K562 (cell line): ENCODE results near the gene GLDC. TPM values are rescaled to one million over a fixed set of nuclear protein-coding genes. Genes with fewer than 3 reads are reported as not detected.

Experiments
- ATAC-seq: fragments of 200-7000 bp; cut with Tn5 transposase; 3 replicates; pipeline ENCODE4 v1.9.1; 2020; ENCODE audit warnings: moderate library complexity
- BruUV-seq: library from RNA; stranded (reverse); fragments of 400-500 nt; replicated peaks from 2 replicates; lab custom pipeline; 2021; lab: Mats Ljungman, UMichigan
- CTCF ChIA-PET: fragments of 300-600 bp; formaldehyde crosslinking; extraction: SDS; loops from one replicate; lab custom pipeline; 2021; ENCODE audit warnings: low intra/inter-chr PET ratio; lab: Yijun Ruan, JAX
- POLR2A ChIA-PET: fragments of 300-600, 350-650 bp; sonication (Branson Sonifier 250); formaldehyde crosslinking; extraction: SDS; loops from one replicate; lab custom pipeline; 2021; ENCODE audit warnings: antibody characterized with exemption, inconsistent platforms; lab: Yijun Ruan, JAX
- DNase-seq, 4 experiments: peaks; one replicate each; pipeline versions ENCODE4 v3.0.0 to v3.0.0-alpha.2; 2011 to 2018; ENCODE audit warnings: low spot score in 3 of 4, mixed read lengths in 3 of 4; ENCODE audit errors: extremely low read depth in 1 of 4
- FAIRE-seq: peaks from 2 replicates; lab custom pipeline; 2011; peaks lifted over from hg19 to GRCh38; lab: Jason Lieb, UNC
- H2AFZ ChIP-seq: 2 replicates; pipeline ENCODE4 v1.6.0; 2011; ENCODE audit warnings: low read depth, low read length, control low read depth, inconsistent platforms
- H3K27ac ChIP-seq: fragments of 200-600 bp; 3 replicates; pipeline ENCODE4 v1.8.0; 2011; ENCODE audit warnings: low read depth, mild to moderate bottlenecking, control low read depth, inconsistent platforms, low read length, moderate library complexity, mixed read lengths; ENCODE audit errors: extremely low read depth
- H3K27me3 ChIP-seq, 2 experiments: fragments of 300-600 bp in 1 of 2; 2 replicates in 1 of 2; 3 replicates in 1 of 2; pipeline versions ENCODE4 v1.6.0 to v1.8.0; 2011; ENCODE audit warnings: inconsistent platforms in 2 of 2, low read length in 2 of 2, mild to moderate bottlenecking in 1 of 2, mixed read lengths in 1 of 2, moderate library complexity in 1 of 2; ENCODE audit not compliant: control insufficient read depth in 2 of 2, insufficient read depth in 2 of 2
- H3K36me3 ChIP-seq: fragments of 300-600 bp; 3 replicates; pipeline ENCODE4 v1.8.0; 2011; ENCODE audit warnings: mild to moderate bottlenecking, low read length, inconsistent platforms; ENCODE audit not compliant: control insufficient read depth, insufficient read depth
- H3K4me1 ChIP-seq, 2 experiments: fragments of 200-600 bp in 1 of 2; replicated peaks in 1 of 2; 2 replicates in 1 of 2; 3 replicates in 1 of 2; pipeline versions ENCODE4 v1.5.1 to v1.8.0; 2011; ENCODE audit warnings: inconsistent platforms in 2 of 2, low read length in 2 of 2, mild to moderate bottlenecking in 1 of 2, mixed read lengths in 1 of 2, moderate library complexity in 1 of 2; ENCODE audit not compliant: control insufficient read depth in 2 of 2, insufficient read depth in 2 of 2
- H3K4me2 ChIP-seq: 2 replicates; pipeline ENCODE4 v1.6.1; 2011; ENCODE audit warnings: low read length, control low read depth, inconsistent platforms, mixed read lengths; ENCODE audit not compliant: insufficient read depth
- H3K4me3 ChIP-seq: fragments of 200-600 bp; sonication (generic), shearing (Covaris generic); 2 replicates; pipeline ENCODE4 v1.5.1; 2016; ENCODE audit warnings: control low read depth, inconsistent platforms
- H3K79me2 ChIP-seq: fragments of 200-600 bp; 3 replicates; pipeline ENCODE4 v1.8.0; 2011; ENCODE audit warnings: low read length, inconsistent platforms; ENCODE audit not compliant: control insufficient read depth, insufficient read depth
- H3K9ac ChIP-seq, 2 experiments: 2 replicates each; pipeline versions ENCODE4 v1.6.0 to v1.6.1; 2011; ENCODE audit warnings: low read depth in 2 of 2, low read length in 2 of 2, control low read depth in 1 of 2, inconsistent platforms in 1 of 2, mild to moderate bottlenecking in 1 of 2, mixed read lengths in 1 of 2; ENCODE audit not compliant: insufficient read depth in 1 of 2
- H3K9me1 ChIP-seq: one replicate; pipeline ENCODE4 v1.6.0; 2011; ENCODE audit warnings: inconsistent platforms, mild to moderate bottlenecking, low read length, moderate library complexity; ENCODE audit not compliant: control insufficient read depth, insufficient read depth
- H3K9me3 ChIP-seq: replicated peaks from 2 replicates; pipeline ENCODE4 v1.5.1; 2011; ENCODE audit warnings: low read depth, low read length, inconsistent platforms; ENCODE audit not compliant: control insufficient read depth, insufficient read depth
- H4K20me1 ChIP-seq: replicated peaks from 2 replicates; pipeline ENCODE4 v1.6.1; 2011; ENCODE audit warnings: low read length, inconsistent platforms, mixed read lengths; ENCODE audit not compliant: control insufficient read depth, insufficient read depth
- CTCF ChIP-seq, 3 experiments: IDR thresholded peaks in 2 of 3; conservative IDR thresholded peaks in 1 of 3; 2 replicates each; pipeline ENCODE4 v1.5.1; 2011 to 2012; ENCODE audit warnings: low read length in 3 of 3, mild to moderate bottlenecking in 3 of 3, control low read depth in 2 of 3, improper control_type of control experiment in 1 of 3, inconsistent platforms in 1 of 3, low read depth in 1 of 3, mixed read lengths in 1 of 3, moderate library complexity in 1 of 3; ENCODE audit not compliant: insufficient read depth in 2 of 3
- MTA1 ChIP-seq: fragments of 450-650 bp; IDR thresholded peaks from 2 replicates; pipeline ENCODE4 v1.6.1; 2017; ENCODE audit warnings: borderline replicate concordance
- ZNF253 ChIP-seq: fragments of 250-450 bp; sonication (Bioruptor Pico); conservative IDR thresholded peaks from 2 replicates; pipeline ENCODE4 v1.6.1; 2021; ENCODE audit warnings: mild to moderate bottlenecking
- ZNF263 ChIP-seq: sonication (generic); formaldehyde crosslinking; IDR thresholded peaks from 2 replicates; pipeline ENCODE4 v1.8.0; 2022; ENCODE audit warnings: mild to moderate bottlenecking, missing genetic modification reagents, borderline replicate concordance
- WGBS: fragments of 100-300 bp; shearing (Covaris generic); methylation state at CpG from one replicate; pipeline ENCODE4 v1.1.6; 2016; ENCODE audit warnings: low coverage, mixed read lengths; ENCODE audit not compliant: insufficient coverage; ENCODE audit errors: missing lambda C conversion rate; 5-methylcytosine and 5-hydroxymethylcytosine counted together
- in situ Hi-C: fragments of 300-500 bp; cut with MboI; formaldehyde crosslinking; loops from 4 replicates; pipeline ENCODE4 v1.15.0; 2018; ENCODE audit warnings: inconsistent platforms, mixed read lengths
- intact Hi-C: fragments of 100-400 bp; cut with micrococcal nuclease; formaldehyde crosslinking; loops from 2 replicates; pipeline ENCODE4 v1.14.2; 2022
- polyA plus RNA-seq, 8 experiments: library from polyadenylated mRNA; depleted of rRNA in 4 of 8; stranded (reverse) in 5 of 8; unstranded in 3 of 8; fragments of >200 nt; fragmentation: Nextera tagmentation in 2 of 8; fragmentation: Illumina TruSeq in 1 of 8; extraction: Ambion mirVana in 2 of 8; extraction: Trizol in 1 of 8; gene quantifications; 2 replicates each; pipeline versions ENCODE4 v1.2.1 to v1.2.3, GENCODE V29; 2011 to 2014; ENCODE audit warnings: inconsistent platforms in 1 of 8, missing spikeins in 1 of 8
- small RNA-seq: library from RNA; depleted of rRNA; stranded (forward); fragments of <200 nt; gene quantifications from one replicate; pipeline ENCODE3, GENCODE V24; 2014
- total RNA-seq, 7 experiments: library from RNA; depleted of rRNA in 6 of 7; stranded (reverse); fragments of >200 nt in 6 of 7; fragmentation: Illumina TruSeq in 2 of 7; extraction: Trizol in 2 of 7; gene quantifications; 2 replicates each; pipeline versions ENCODE4 v1.2.1 to v1.2.3, GENCODE V29; 2011 to 2021; ENCODE audit warnings: low replicate concordance in 1 of 7
- TF ChIP-seq, protein P1 (sequence below), 2 experiments: fragments of 250-450 bp in 1 of 2; fragments of 450-650 bp in 1 of 2; sonication (Bioruptor Pico) in 1 of 2; IDR thresholded peaks; 2 replicates each; pipeline versions ENCODE4 v1.6.1 to v1.8.0; 2016 to 2021; ENCODE audit warnings: mild to moderate bottlenecking in 2 of 2, moderate library complexity in 2 of 2, missing compliant biosample characterization in 1 of 2, missing genetic modification characterization in 1 of 2

GLDC gene
- total and polyA plus RNA-seq, 9 of the 15 experiments (the other 6 are each of a cell fraction or from before 2014, with no cell fraction given) = 0.03 to 0.27 (median 0.08) TPM; not detected in 6

DNA sequence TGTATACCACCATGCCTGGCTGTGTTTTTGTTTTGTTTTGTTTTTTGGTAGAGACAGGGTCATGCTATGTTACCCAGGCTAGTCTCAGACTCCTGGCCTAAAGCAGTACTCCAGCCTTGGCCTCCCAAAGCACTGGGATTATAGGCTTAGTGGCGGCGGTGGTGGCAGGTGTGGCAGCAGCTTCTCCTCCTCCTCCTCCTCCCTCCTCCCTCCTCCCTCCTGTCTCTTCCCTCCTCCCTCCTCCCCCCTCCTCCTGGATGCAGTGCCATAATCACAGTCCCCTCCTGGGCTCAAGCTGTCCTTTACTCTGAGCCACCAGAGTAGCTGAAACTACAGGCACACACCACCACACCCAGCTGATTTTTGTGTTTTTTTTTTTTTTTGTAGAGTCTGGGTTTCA, 161.3 kb downstream of the GLDC start:
- H2AFZ ChIP-seq = no peak overlapping the region
- no peaks in the 10 kb centered on the region for H4K20me1 ChIP-seq
- intact Hi-C loops = no loop called here
- no peaks in the 10 kb centered on the region for H3K4me1 ChIP-seq
- CTCF ChIA-PET = no interaction called here
- H3K9ac ChIP-seq = no peak overlapping the region
- in situ Hi-C loops = no loop called here
- no peaks in the 10 kb centered on the region for H3K9me3 ChIP-seq
- no TSS peak for BruUV-seq
- no peak overlapping the region for H3K4me3 ChIP-seq
- H3K27ac ChIP-seq = no peak overlapping the region
- H3K9me1 ChIP-seq = no peaks in the 10 kb centered on the region
- POLR2A ChIA-PET = interaction anchor here (0.9 kb wide), 2 partner anchors 41 to 79 kb away, joined by 3 read pairs; no protein-coding TSS in a partner anchor
- FAIRE-seq (no peak), ATAC-seq (no peak), DNase-seq (no peak)
- no peaks in the 10 kb centered on the region for H3K27me3 ChIP-seq
- H3K79me2 ChIP-seq = no peaks in the 10 kb centered on the region
- no peak overlapping the region for H3K4me2 ChIP-seq
- no CpG with 5 or more reads among the region's 2 CpGs for WGBS
- peaks cover 42% of the 10 kb centered on the region; the same call in 1 of the 3 replicates for H3K36me3 ChIP-seq
- TF ChIP-seq MTA1 (no peak), ZNF253 (CRISPR knock-in tag) (no peak), CTCF (IDR thresholded peaks at IDR 0.05 in 2 of 3, conservative IDR thresholded peaks at IDR 0.05 in 1 of 3; ENCODE audit: insufficient read depth in 2 of 3, low read depth in 1 of 3, low read length in 3 of 3) (no peak), ZNF263 (CRISPR knock-in tag) (peak; percentile 81)
- TF ChIP-seq, protein P1, sequence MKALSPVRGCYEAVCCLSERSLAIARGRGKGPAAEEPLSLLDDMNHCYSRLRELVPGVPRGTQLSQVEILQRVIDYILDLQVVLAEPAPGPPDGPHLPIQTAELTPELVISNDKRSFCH (CRISPR knock-in tag; IDR thresholded peaks at IDR 0.05) = no peak
- TF ChIP-seq, protein P1 (tag; IDR thresholded peaks at IDR 0.05) = no peak

Small RNA genes lying within 50 kb of the gene (small RNA-seq; reads per million reads assigned to genes)
- gene RN7SL123P (not detected), gene RN7SL25P (not detected)

Other genes starting within 250 kb of the GLDC start
- 17.8 and 20.8 TPM in 2 replicates for gene UHRF2, start 232.5 kb downstream of the GLDC start, total RNA-seq (2014; rRNA removed)
- 23.7 and 25.2 TPM in 2 replicates for gene UHRF2, start 232.5 kb downstream of the GLDC start, total RNA-seq (2014; rRNA removed; fragmentation: Illumina TruSeq; extraction: Trizol)
- gene UHRF2, start 232.5 kb downstream of the GLDC start, total RNA-seq (2015; rRNA removed; fragmentation: Illumina TruSeq; extraction: Trizol) = 20.2 and 21.0 TPM in 2 replicates
- gene UHRF2, start 232.5 kb downstream of the GLDC start, total RNA-seq (2021) = 19.4 and 20.3 TPM in 2 replicates
- gene UHRF2, start 232.5 kb downstream of the GLDC start, polyA plus RNA-seq (2011; rRNA removed) = 35.8 and 39.0 TPM in 2 replicates
- gene UHRF2, start 232.5 kb downstream of the GLDC start, polyA plus RNA-seq (2014; fragmentation: Illumina TruSeq; extraction: Trizol) = 17.2 and 20.1 TPM in 2 replicates
- 1 to 10 TPM; 5.6 to 7.6 TPM for gene UHRF2, start 232.5 kb downstream of the GLDC start, polyA plus RNA-seq (2014; fragmentation: Nextera tagmentation; extraction: Ambion mirVana)
- gene UHRF2, start 232.5 kb downstream of the GLDC start, polyA plus RNA-seq (2014; rRNA removed) = 19.0 and 20.7 TPM in 2 replicates
- gene KDM4C, start 112.2 kb upstream of the GLDC start, total RNA-seq (2014; rRNA removed) = 12.1 and 14.9 TPM in 2 replicates
- 16.9 and 17.0 TPM in 2 replicates for gene KDM4C, start 112.2 kb upstream of the GLDC start, total RNA-seq (2014; rRNA removed; fragmentation: Illumina TruSeq; extraction: Trizol)
- 13.8 and 14.4 TPM in 2 replicates for gene KDM4C, start 112.2 kb upstream of the GLDC start, total RNA-seq (2015; rRNA removed; fragmentation: Illumina TruSeq; extraction: Trizol)
- 14.1 and 14.2 TPM in 2 replicates for gene KDM4C, start 112.2 kb upstream of the GLDC start, total RNA-seq (2021)
- 12.6 and 13.4 TPM in 2 replicates for gene KDM4C, start 112.2 kb upstream of the GLDC start, polyA plus RNA-seq (2011; rRNA removed)
- gene KDM4C, start 112.2 kb upstream of the GLDC start, polyA plus RNA-seq (2014; fragmentation: Illumina TruSeq; extraction: Trizol) = 11.3 and 12.8 TPM in 2 replicates
- 1 to 10 TPM; 5.4 to 5.9 TPM for gene KDM4C, start 112.2 kb upstream of the GLDC start, polyA plus RNA-seq (2014; fragmentation: Nextera tagmentation; extraction: Ambion mirVana)
- 8.6 and 9.9 TPM in 2 replicates for gene KDM4C, start 112.2 kb upstream of the GLDC start, polyA plus RNA-seq (2014; rRNA removed)